CD4-positive, CD25-positive, alpha-beta regulatory T cell (primary cell): Measurements from ENCODE around the gene MYOZ1. TPM values are rescaled to one million over a fixed set of nuclear protein-coding genes. Genes with fewer than 3 reads are reported as not detected.

ENCODE experiments used
- ATAC-seq, 2 donors: fragments of 150-1000 bp; cut with Tn5 transposase; one replicate each; pipeline ENCODE4 v1.10.0; 2021; ENCODE audit warnings: low read depth in 2 of 2, moderate number of reproducible peaks in 2 of 2, moderate library complexity in 1 of 2
- DNase-seq, 3 donors: peaks; one replicate each; pipeline versions ENCODE4 v3.0.0 to v3.0.0-alpha.2; 2012 to 2022; ENCODE audit warnings: mixed read lengths in 1 of 3
- H3K27ac ChIP-seq: one replicate; pipeline ENCODE4 v1.7.0; 2013; ENCODE audit warnings: mild to moderate bottlenecking, low read length; ENCODE audit not compliant: insufficient read depth, poor library complexity, severe bottlenecking
- H3K27me3 ChIP-seq: one replicate; pipeline ENCODE4 v1.7.0; 2013; ENCODE audit warnings: low read length; ENCODE audit not compliant: control insufficient read depth, insufficient read depth
- H3K36me3 ChIP-seq: one replicate; pipeline ENCODE4 v1.7.0; 2013; ENCODE audit warnings: mild to moderate bottlenecking, low read length, moderate library complexity; ENCODE audit not compliant: control insufficient read depth, insufficient read depth
- H3K4me1 ChIP-seq: 2 replicates; pipeline ENCODE4 v1.7.0; 2013; ENCODE audit warnings: mild to moderate bottlenecking, low read length; ENCODE audit not compliant: insufficient read depth, control insufficient read depth, poor library complexity, severe bottlenecking
- H3K4me3 ChIP-seq: one replicate; pipeline ENCODE4 v1.7.0; 2013; ENCODE audit warnings: low read depth, mild to moderate bottlenecking, low read length, moderate library complexity
- H3K9me3 ChIP-seq, 2 experiments: 1 replicate in 1 of 2; 2 replicates in 1 of 2; pipeline ENCODE4 v1.7.0; 2013; ENCODE audit warnings: low read length in 2 of 2, mild to moderate bottlenecking in 1 of 2, moderate library complexity in 1 of 2; ENCODE audit not compliant: control insufficient read depth in 2 of 2
- H3K27ac Mint-ChIP-seq, 3 donors: one replicate each; pipeline ENCODE4 v1.8.0; 2020 to 2022; ENCODE audit warnings: mild to moderate bottlenecking in 3 of 3, mixed read lengths in 3 of 3, moderate library complexity in 2 of 3
- H3K27me3 Mint-ChIP-seq: one replicate; pipeline ENCODE4 v1.8.0; 2022; ENCODE audit warnings: mild to moderate bottlenecking, mixed read lengths
- H3K36me3 Mint-ChIP-seq: one replicate; pipeline ENCODE4 v1.8.0; 2020; ENCODE audit warnings: mixed read lengths
- H3K4me1 Mint-ChIP-seq, 4 donors: one replicate each; pipeline ENCODE4 v1.8.0; 2020 to 2022; ENCODE audit warnings: mixed read lengths in 4 of 4, mild to moderate bottlenecking in 1 of 4
- H3K4me3 Mint-ChIP-seq, 4 donors: one replicate each; pipeline ENCODE4 v1.8.0; 2020 to 2022; ENCODE audit warnings: mild to moderate bottlenecking in 4 of 4, mixed read lengths in 4 of 4, moderate library complexity in 3 of 4
- H3K9me3 Mint-ChIP-seq, 7 donors: one replicate each; pipeline ENCODE4 v1.8.0; 2020 to 2022; ENCODE audit warnings: mixed read lengths in 7 of 7, mild to moderate bottlenecking in 3 of 7, moderate library complexity in 2 of 7
- polyA plus RNA-seq, 4 donors: library from polyadenylated mRNA; unstranded; fragments of 300-500 nt; fragmentation: Illumina TruSeq; gene quantifications; one replicate each; pipeline ENCODE4 v1.2.3, GENCODE V29; 2021
- total RNA-seq: library from RNA; stranded (reverse); gene quantifications from one replicate; pipeline ENCODE4 v1.2.3, GENCODE V29; 2022

The MYOZ1 gene
- total and polyA plus RNA-seq, 5 donors from 2014 or later, result not detected

- Histone ChIP-seq H3K27ac (no peak overlapping the region), H3K4me1 (no peaks in the 10 kb centered on the region), H3K4me3 (no peak overlapping the region), H3K36me3 (no peaks in the 10 kb centered on the region), H3K27me3 (no peaks in the 10 kb centered on the region), H3K9me3 (no peaks in the 10 kb centered on the region)
- no peaks in the 10 kb centered on the region for H3K36me3 Mint-ChIP-seq
- H3K27ac Mint-ChIP-seq, result no peak overlapping the region
- no peaks in the 10 kb centered on the region for H3K4me1 Mint-ChIP-seq
- no peaks in the 10 kb centered on the region for H3K9me3 Mint-ChIP-seq
- H3K27me3 Mint-ChIP-seq, result no peaks in the 10 kb centered on the region
- no peak overlapping the region for H3K4me3 Mint-ChIP-seq
- DNase-seq (no peak), ATAC-seq (no peak)
Observed at GRCh38 chr10:73614720-73615119, 26.6 kb downstream of the MYOZ1 start.

GRCh38 chr10:73609116-73609515 lies 32.2 kb downstream of the MYOZ1 start:
- H3K36me3 Mint-ChIP-seq, result no peaks in the 10 kb centered on the region
- no peak for ATAC-seq

GRCh38 chr10:73601486-73601921 lies 39.8 kb downstream of the MYOZ1 start:
- Mint-ChIP-seq H3K27me3 (no peaks in the 10 kb centered on the region), H3K4me1 (no peaks in the 10 kb centered on the region), H3K36me3 (no peaks in the 10 kb centered on the region), H3K27ac (peak overlapping the region in 1 of 3 donors; percentile 7), H3K4me3 (no peak overlapping the region), H3K9me3 (no peaks in the 10 kb centered on the region)
- Histone ChIP-seq H3K9me3 (no peaks in the 10 kb centered on the region), H3K36me3 (no peaks in the 10 kb centered on the region), H3K27ac (no peak overlapping the region), H3K27me3 (no peaks in the 10 kb centered on the region), H3K4me3 (no peak overlapping the region), H3K4me1 (no peaks in the 10 kb centered on the region)
- DNase-seq (no peak), ATAC-seq (no peak)

More at GRCh38 chr10:73609116-73609515, 32.2 kb downstream of the MYOZ1 start:
- Histone ChIP-seq H3K27me3 (no peaks in the 10 kb centered on the region), H3K4me1 (no peaks in the 10 kb centered on the region), H3K27ac (no peak overlapping the region), H3K4me3 (no peak overlapping the region), H3K9me3 (no peaks in the 10 kb centered on the region), H3K36me3 (no peaks in the 10 kb centered on the region)
- no peak overlapping the region for H3K4me3 Mint-ChIP-seq
- DNase-seq, result no peak
- no peaks in the 10 kb centered on the region for H3K9me3 Mint-ChIP-seq
- H3K27ac Mint-ChIP-seq, result peak overlapping the region in 1 of 3 donors; percentile 15
- H3K27me3 Mint-ChIP-seq, result no peaks in the 10 kb centered on the region
- H3K4me1 Mint-ChIP-seq, result no peaks in the 10 kb centered on the region

GRCh38 chr10:73597346-73597745 lies 43.9 kb downstream of the MYOZ1 start:
- DNase-seq (no peak), ATAC-seq (no peak)
- no peaks in the 10 kb centered on the region for H3K36me3 ChIP-seq
- H3K27ac ChIP-seq, result no peak overlapping the region
- H3K9me3 Mint-ChIP-seq, result no peaks in the 10 kb centered on the region
- H3K36me3 Mint-ChIP-seq, result no peaks in the 10 kb centered on the region
- H3K4me3 Mint-ChIP-seq, result no peak overlapping the region
- H3K4me3 ChIP-seq, result no peak overlapping the region
- H3K9me3 ChIP-seq, result no peaks in the 10 kb centered on the region
- no peaks in the 10 kb centered on the region for H3K27me3 Mint-ChIP-seq
- no peak overlapping the region for H3K27ac Mint-ChIP-seq
- no peaks in the 10 kb centered on the region for H3K27me3 ChIP-seq
- H3K4me1 Mint-ChIP-seq, result peaks cover 0 to 6% (median 4%) of the 10 kb centered on the region in 4 donors
- H3K4me1 ChIP-seq, result no peaks in the 10 kb centered on the region

- H3K9me3 ChIP-seq, result no peaks in the 10 kb centered on the region
- no peaks in the 10 kb centered on the region for H3K36me3 Mint-ChIP-seq
- ATAC-seq (no peak), DNase-seq (no peak)
- H3K4me3 Mint-ChIP-seq, result no peak overlapping the region
- H3K4me3 ChIP-seq, result no peak overlapping the region
- no peaks in the 10 kb centered on the region for H3K27me3 Mint-ChIP-seq
- H3K27me3 ChIP-seq, result no peaks in the 10 kb centered on the region
- no peaks in the 10 kb centered on the region for H3K36me3 ChIP-seq
- no peak overlapping the region for H3K27ac Mint-ChIP-seq
- H3K9me3 Mint-ChIP-seq, result no peaks in the 10 kb centered on the region
- peaks cover 16% of the 10 kb centered on the region for H3K4me1 ChIP-seq
- H3K27ac ChIP-seq, result no peak overlapping the region
- peaks cover 13 to 22% (median 15%) of the 10 kb centered on the region in 4 donors for H3K4me1 Mint-ChIP-seq
Observed at GRCh38 chr10:73593812-73594211, 47.5 kb downstream of the MYOZ1 start.

GRCh38 chr10:73593110-73593509 lies 48.2 kb downstream of the MYOZ1 start:
- H3K9me3 ChIP-seq, result no peaks in the 10 kb centered on the region
- Mint-ChIP-seq H3K36me3 (no peaks in the 10 kb centered on the region), H3K9me3 (no peaks in the 10 kb centered on the region), H3K27ac (peak overlapping the region in 1 of 3 donors; percentile 57), H3K27me3 (no peaks in the 10 kb centered on the region), H3K4me3 (no peak overlapping the region), H3K4me1 (peaks cover 13 to 27% (median 15%) of the 10 kb centered on the region in 4 donors)
- H3K4me1 ChIP-seq, result peaks cover 16% of the 10 kb centered on the region
- H3K27ac ChIP-seq, result no peak overlapping the region
- no peak overlapping the region for H3K4me3 ChIP-seq
- H3K27me3 ChIP-seq, result no peaks in the 10 kb centered on the region
- DNase-seq (no peak), ATAC-seq (no peak)
- no peaks in the 10 kb centered on the region for H3K36me3 ChIP-seq

GRCh38 chr10:73591935-73592699 lies 49.2 kb downstream of the MYOZ1 start:
- H3K27me3 Mint-ChIP-seq, result no peaks in the 10 kb centered on the region
- H3K27ac Mint-ChIP-seq, result peak overlapping the region; percentile 57 to 96 (median 83)
- H3K36me3 Mint-ChIP-seq, result no peaks in the 10 kb centered on the region
- peak; percentile 39 to 43 for ATAC-seq
- no peak overlapping the region for H3K27ac ChIP-seq
- H3K9me3 Mint-ChIP-seq, result no peaks in the 10 kb centered on the region
- DNase-seq, result peak in 1 of 3 donors; percentile 70
- H3K36me3 ChIP-seq, result no peaks in the 10 kb centered on the region
- peak overlapping the region in 2 of 4 donors; percentile 43 to 54 for H3K4me3 Mint-ChIP-seq
- no peaks in the 10 kb centered on the region for H3K9me3 ChIP-seq
- peak overlapping the region; percentile 51 for H3K4me3 ChIP-seq
- H3K27me3 ChIP-seq, result no peaks in the 10 kb centered on the region
- peaks cover 16% of the 10 kb centered on the region for H3K4me1 ChIP-seq
- peaks cover 13 to 27% (median 15%) of the 10 kb centered on the region in 4 donors for H3K4me1 Mint-ChIP-seq
